SHP77 treated with DMSO at 0.1 percent for 48 hours (cell line): ENCODE data around the gene IGFBPL1.
"Not testable (repeated sequence)": the region's sequence is repeated elsewhere in the genome, so short reads cannot be mapped to it uniquely, and the experiment has no call there.

Experiments
- DNase-seq: peaks from one replicate; lab custom pipeline; 2025; lab: John Stamatoyannopoulos, UW

The IGFBPL1 gene

GRCh38 chr9:38423973-38424843 lies at the start of gene IGFBPL1:
TSS of gene IGFBPL1 (minus strand) at chr9:38424454. CDS start at chr9:38424424, 30 bp downstream.
- no peak for DNase-seq

- not testable (repeated sequence) for DNase-seq
These were observed 48.5 kb upstream of the IGFBPL1 start for GRCh38 chr9:38472583-38473249.

GRCh38 chr9:38467404-38467803 lies 43.1 kb upstream of the IGFBPL1 start:
- no peak for DNase-seq

- DNase-seq, result no peak
These were observed 29.6 kb upstream of the IGFBPL1 start for GRCh38 chr9:38453835-38454234.

GRCh38 chr9:38451162-38451561 lies 26.9 kb upstream of the IGFBPL1 start:
- no peak for DNase-seq

- DNase-seq, result no peak
These were observed 23.4 kb upstream of the IGFBPL1 start for GRCh38 chr9:38447703-38448102.

- no peak for DNase-seq
These were observed 21.1 kb upstream of the IGFBPL1 start for GRCh38 chr9:38445154-38446043.

- DNase-seq, result no peak
These were observed 19.3 kb upstream of the IGFBPL1 start for GRCh38 chr9:38443597-38443996.

GRCh38 chr9:38443181-38443580 lies 18.9 kb upstream of the IGFBPL1 start:
- DNase-seq, result no peak

GRCh38 chr9:38442473-38443096 lies 18.3 kb upstream of the IGFBPL1 start:
- DNase-seq, result no peak

- no peak for DNase-seq
These were observed 17.3 kb upstream of the IGFBPL1 start for GRCh38 chr9:38441347-38442085.

GRCh38 chr9:38440516-38440915 lies 16.3 kb upstream of the IGFBPL1 start:
- no peak for DNase-seq

- DNase-seq, result no peak
These were observed 15.7 kb upstream of the IGFBPL1 start for GRCh38 chr9:38439916-38440301.

GRCh38 chr9:38439291-38439915 lies 15.1 kb upstream of the IGFBPL1 start:
- DNase-seq, result no peak

GRCh38 chr9:38437193-38437823 lies 13.1 kb upstream of the IGFBPL1 start:
- no peak for DNase-seq

GRCh38 chr9:38436708-38437107 lies 12.5 kb upstream of the IGFBPL1 start:
- no peak for DNase-seq

- no peak for DNase-seq
These were observed 11.3 kb upstream of the IGFBPL1 start for GRCh38 chr9:38435521-38435920.

GRCh38 chr9:38434853-38435252 lies 10.6 kb upstream of the IGFBPL1 start:
- no peak for DNase-seq

- DNase-seq, result no peak
These were observed 10.1 kb upstream of the IGFBPL1 start for GRCh38 chr9:38434365-38434764.

GRCh38 chr9:38432922-38433510 lies 8.8 kb upstream of the IGFBPL1 start:
- DNase-seq, result peak; percentile 6
